Mucosa of stomach (tissue), 1 donor: ENCODE results near the gene UTF1.

Source experiments
- H3K27me3 ChIP-seq: one replicate; pipeline ENCODE4 v1.7.0; 2013; ENCODE audit warnings: mild to moderate bottlenecking, low read length; ENCODE audit not compliant: control insufficient read depth, insufficient read depth
- H3K36me3 ChIP-seq: one replicate; pipeline ENCODE4 v1.7.0; 2013; ENCODE audit warnings: low read length; ENCODE audit not compliant: control insufficient read depth, insufficient read depth
- H3K4me1 ChIP-seq: one replicate; pipeline ENCODE4 v1.7.0; 2013; ENCODE audit warnings: mild to moderate bottlenecking, low read length; ENCODE audit not compliant: control insufficient read depth, insufficient read depth
- H3K4me3 ChIP-seq: one replicate; pipeline ENCODE4 v1.7.0; 2013; ENCODE audit warnings: low read length
- H3K9ac ChIP-seq: one replicate; pipeline ENCODE4 v1.7.0; 2013; ENCODE audit warnings: mild to moderate bottlenecking, low read length, moderate library complexity
- H3K9me3 ChIP-seq: one replicate; pipeline ENCODE4 v1.7.0; 2013; ENCODE audit warnings: mild to moderate bottlenecking, low read length, moderate library complexity; ENCODE audit not compliant: control insufficient read depth
- donor health status: Pancreatic carcinoma.

UTF1 gene

GRCh38 chr10:133267829-133268228, 37.8 kb downstream of the UTF1 start:
- Histone ChIP-seq H3K9me3 (no peaks in the 10 kb centered on the region), H3K27me3 (no peaks in the 10 kb centered on the region), H3K4me3 (no peak overlapping the region), H3K36me3 (no peaks in the 10 kb centered on the region), H3K4me1 (peaks cover 20% of the 10 kb centered on the region), H3K9ac (no peak overlapping the region)

- Histone ChIP-seq H3K4me3 (no peak overlapping the region), H3K9ac (no peak overlapping the region), H3K9me3 (no peaks in the 10 kb centered on the region), H3K4me1 (peaks cover 13% of the 10 kb centered on the region), H3K27me3 (no peaks in the 10 kb centered on the region), H3K36me3 (no peaks in the 10 kb centered on the region)
Measured at GRCh38 chr10:133268532-133268931, 38.5 kb downstream of the UTF1 start.

GRCh38 chr10:133269367-133269766, 39.4 kb downstream of the UTF1 start:
- Histone ChIP-seq H3K9ac (no peak overlapping the region), H3K4me1 (peaks cover 4% of the 10 kb centered on the region), H3K9me3 (no peaks in the 10 kb centered on the region), H3K36me3 (no peaks in the 10 kb centered on the region), H3K27me3 (no peaks in the 10 kb centered on the region), H3K4me3 (no peak overlapping the region)

- H3K9ac ChIP-seq = no peak overlapping the region
- H3K9me3 ChIP-seq = no peaks in the 10 kb centered on the region
- peaks cover 8% of the 10 kb centered on the region for H3K4me1 ChIP-seq
- no peaks in the 10 kb centered on the region for H3K36me3 ChIP-seq
- peaks cover 4% of the 10 kb centered on the region for H3K27me3 ChIP-seq
- H3K4me3 ChIP-seq = no peak overlapping the region
Measured at GRCh38 chr10:133270204-133270603, 40.2 kb downstream of the UTF1 start.

- Histone ChIP-seq H3K36me3 (no peaks in the 10 kb centered on the region), H3K4me1 (peaks cover 14% of the 10 kb centered on the region), H3K27me3 (peaks cover 4% of the 10 kb centered on the region), H3K9me3 (no peaks in the 10 kb centered on the region), H3K9ac (no peak overlapping the region), H3K4me3 (no peak overlapping the region)
Measured at GRCh38 chr10:133270773-133271297, 40.8 kb downstream of the UTF1 start.

- Histone ChIP-seq H3K9me3 (no peaks in the 10 kb centered on the region), H3K4me1 (peaks cover 22% of the 10 kb centered on the region), H3K27me3 (peaks cover 12% of the 10 kb centered on the region), H3K4me3 (no peak overlapping the region), H3K36me3 (no peaks in the 10 kb centered on the region), H3K9ac (no peak overlapping the region)
Measured at GRCh38 chr10:133271521-133272300, 41.7 kb downstream of the UTF1 start.

- Histone ChIP-seq H3K9ac (no peak overlapping the region), H3K4me3 (no peak overlapping the region), H3K4me1 (peaks cover 29% of the 10 kb centered on the region), H3K36me3 (no peaks in the 10 kb centered on the region), H3K9me3 (no peaks in the 10 kb centered on the region), H3K27me3 (peaks cover 16% of the 10 kb centered on the region)
Measured at GRCh38 chr10:133272301-133272963, 42.4 kb downstream of the UTF1 start.

GRCh38 chr10:133272964-133273420, 43.0 kb downstream of the UTF1 start:
- H3K9ac ChIP-seq = no peak overlapping the region
- peaks cover 35% of the 10 kb centered on the region for H3K4me1 ChIP-seq
- no peaks in the 10 kb centered on the region for H3K9me3 ChIP-seq
- no peaks in the 10 kb centered on the region for H3K36me3 ChIP-seq
- H3K4me3 ChIP-seq = no peak overlapping the region
- H3K27me3 ChIP-seq = peaks cover 16% of the 10 kb centered on the region

- H3K27me3 ChIP-seq = peaks cover 16% of the 10 kb centered on the region
- no peak overlapping the region for H3K9ac ChIP-seq
- no peaks in the 10 kb centered on the region for H3K9me3 ChIP-seq
- no peaks in the 10 kb centered on the region for H3K36me3 ChIP-seq
- peaks cover 41% of the 10 kb centered on the region for H3K4me1 ChIP-seq
- H3K4me3 ChIP-seq = no peak overlapping the region
Measured at GRCh38 chr10:133273534-133274143, 43.6 kb downstream of the UTF1 start.

- peaks cover 16% of the 10 kb centered on the region for H3K27me3 ChIP-seq
- H3K36me3 ChIP-seq = peaks cover under 1% of the 10 kb centered on the region
- peak overlapping the region; percentile 14 for H3K4me3 ChIP-seq
- no peaks in the 10 kb centered on the region for H3K9me3 ChIP-seq
- H3K4me1 ChIP-seq = peaks cover 50% of the 10 kb centered on the region
- peak overlapping the region; percentile 71 for H3K9ac ChIP-seq
Measured at GRCh38 chr10:133274751-133275683, 45.0 kb downstream of the UTF1 start.

GRCh38 chr10:133275684-133276092, 45.7 kb downstream of the UTF1 start:
- Histone ChIP-seq H3K9ac (peak overlapping the region; percentile 71), H3K27me3 (peaks cover 16% of the 10 kb centered on the region), H3K36me3 (peaks cover 6% of the 10 kb centered on the region), H3K4me3 (peak overlapping the region; percentile 14), H3K4me1 (peaks cover 54% of the 10 kb centered on the region), H3K9me3 (no peaks in the 10 kb centered on the region)
